Epithelial cell of proximal tubule (primary cell): ENCODE measurements around the gene MRPS27. TPM values are rescaled to one million over a fixed set of nuclear protein-coding genes. Genes with fewer than 3 reads are reported as not detected.

Source experiments
- DNase-seq: peaks from one replicate; pipeline ENCODE4 v3.0.0-alpha.2; 2011; ENCODE audit warnings: low read depth
- H3K4me3 ChIP-seq: 2 replicates; pipeline ENCODE4 v1.5.1; 2011; ENCODE audit warnings: low read depth, mild to moderate bottlenecking, low read length
- total RNA-seq: library from RNA; depleted of rRNA; stranded (reverse); fragments of >200 nt; gene quantifications from 2 replicates; pipeline ENCODE4 v1.2.3, GENCODE V29; 2015
- TF ChIP-seq, protein P1 (sequence below): conservative IDR thresholded peaks from 2 replicates; pipeline ENCODE4 v1.5.1; 2012; ENCODE audit warnings: low read depth, mild to moderate bottlenecking, low read length

Gene MRPS27
- total RNA-seq, 1 donor from 2014 or later = 54.4 TPM

DNA sequence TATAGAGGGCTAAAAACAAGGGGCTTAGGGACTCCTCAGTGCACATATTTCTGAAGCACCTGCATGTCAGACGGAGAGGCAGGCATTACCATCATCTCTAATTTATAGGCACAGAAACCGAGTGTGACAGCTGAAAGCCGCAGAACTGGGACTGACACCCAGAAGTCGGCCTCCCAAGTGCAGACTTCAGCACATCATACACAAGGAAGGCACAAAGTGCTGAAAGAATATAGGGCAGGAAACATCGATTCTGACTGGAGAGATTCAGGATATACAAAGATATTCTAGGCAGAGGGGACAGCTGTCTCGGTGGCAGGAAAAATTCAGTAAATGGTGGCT lies 11.2 kb downstream of the MRPS27 start:
- TF ChIP-seq, protein P1, sequence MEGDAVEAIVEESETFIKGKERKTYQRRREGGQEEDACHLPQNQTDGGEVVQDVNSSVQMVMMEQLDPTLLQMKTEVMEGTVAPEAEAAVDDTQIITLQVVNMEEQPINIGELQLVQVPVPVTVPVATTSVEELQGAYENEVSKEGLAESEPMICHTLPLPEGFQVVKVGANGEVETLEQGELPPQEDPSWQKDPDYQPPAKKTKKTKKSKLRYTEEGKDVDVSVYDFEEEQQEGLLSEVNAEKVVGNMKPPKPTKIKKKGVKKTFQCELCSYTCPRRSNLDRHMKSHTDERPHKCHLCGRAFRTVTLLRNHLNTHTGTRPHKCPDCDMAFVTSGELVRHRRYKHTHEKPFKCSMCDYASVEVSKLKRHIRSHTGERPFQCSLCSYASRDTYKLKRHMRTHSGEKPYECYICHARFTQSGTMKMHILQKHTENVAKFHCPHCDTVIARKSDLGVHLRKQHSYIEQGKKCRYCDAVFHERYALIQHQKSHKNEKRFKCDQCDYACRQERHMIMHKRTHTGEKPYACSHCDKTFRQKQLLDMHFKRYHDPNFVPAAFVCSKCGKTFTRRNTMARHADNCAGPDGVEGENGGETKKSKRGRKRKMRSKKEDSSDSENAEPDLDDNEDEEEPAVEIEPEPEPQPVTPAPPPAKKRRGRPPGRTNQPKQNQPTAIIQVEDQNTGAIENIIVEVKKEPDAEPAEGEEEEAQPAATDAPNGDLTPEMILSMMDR = no peak
- H3K4me3 ChIP-seq = peak overlapping the region; percentile 81
- no peak for DNase-seq

DNA sequence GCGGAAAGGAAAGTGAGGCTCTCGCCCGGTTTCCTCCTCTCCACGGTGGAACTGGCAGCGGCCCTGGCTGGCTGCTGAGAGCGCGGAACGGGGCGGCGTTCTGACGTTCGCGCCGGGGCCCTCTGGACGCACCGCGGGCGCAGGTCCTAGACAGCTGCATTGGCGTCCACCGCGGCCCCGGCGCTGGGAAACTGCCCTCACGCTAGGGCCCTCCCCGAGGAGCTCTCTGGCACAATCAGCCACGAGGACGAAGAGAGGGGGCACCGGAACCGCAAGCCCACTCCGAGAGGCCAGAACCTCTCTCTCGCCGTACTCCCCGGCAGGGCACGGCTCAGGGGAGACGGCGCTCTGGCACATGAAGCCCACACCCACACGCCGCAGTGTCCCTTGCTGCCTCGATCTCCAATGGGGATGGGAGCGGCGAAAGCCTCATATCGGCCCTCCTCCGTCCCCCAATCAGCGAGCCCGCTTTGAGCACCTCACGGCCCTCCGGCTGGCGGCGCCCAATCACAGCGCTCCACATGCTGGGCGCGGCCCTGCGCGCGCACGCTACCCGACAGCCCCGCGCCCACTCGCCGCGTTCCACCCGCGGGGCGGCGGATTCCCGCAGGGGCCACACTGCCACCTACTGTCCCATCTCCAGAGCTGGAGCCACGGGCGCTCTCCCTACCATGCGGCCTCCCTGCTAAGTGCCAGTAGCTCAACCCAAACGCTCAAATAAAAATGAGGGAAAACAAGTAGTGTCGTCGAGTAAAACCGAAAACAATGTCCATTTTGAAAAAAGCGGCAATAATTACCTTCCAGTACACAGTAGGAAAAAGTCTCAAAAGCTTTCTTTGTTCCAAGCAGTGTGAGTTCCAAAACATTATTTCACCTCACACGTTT lies 11.8 kb downstream of the MRPS27 start:
- H3K4me3 ChIP-seq = peak overlapping the region; percentile 81
- TF ChIP-seq, protein P1 = peak; percentile 86
- DNase-seq = peak; percentile 71

DNA sequence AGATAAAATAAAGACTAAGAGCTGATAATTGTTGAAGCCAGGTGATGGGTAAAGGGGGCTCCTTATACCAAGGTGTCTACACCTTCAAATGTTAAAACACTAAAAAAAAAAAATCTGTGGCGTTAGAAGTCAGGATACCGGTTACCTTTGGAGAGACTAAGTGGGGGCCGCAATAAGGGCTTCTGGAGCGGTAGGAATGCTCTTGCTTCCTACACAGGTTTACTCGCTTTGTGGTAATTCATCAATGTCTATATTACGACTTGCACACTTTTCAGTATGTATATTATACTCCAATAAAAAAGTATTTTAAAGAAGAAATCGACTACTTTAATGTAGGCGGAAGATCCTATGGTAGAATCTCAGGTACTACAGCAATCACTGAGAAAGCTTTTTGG lies 12.5 kb downstream of the MRPS27 start:
- TF ChIP-seq, protein P1 = no peak

DNA sequence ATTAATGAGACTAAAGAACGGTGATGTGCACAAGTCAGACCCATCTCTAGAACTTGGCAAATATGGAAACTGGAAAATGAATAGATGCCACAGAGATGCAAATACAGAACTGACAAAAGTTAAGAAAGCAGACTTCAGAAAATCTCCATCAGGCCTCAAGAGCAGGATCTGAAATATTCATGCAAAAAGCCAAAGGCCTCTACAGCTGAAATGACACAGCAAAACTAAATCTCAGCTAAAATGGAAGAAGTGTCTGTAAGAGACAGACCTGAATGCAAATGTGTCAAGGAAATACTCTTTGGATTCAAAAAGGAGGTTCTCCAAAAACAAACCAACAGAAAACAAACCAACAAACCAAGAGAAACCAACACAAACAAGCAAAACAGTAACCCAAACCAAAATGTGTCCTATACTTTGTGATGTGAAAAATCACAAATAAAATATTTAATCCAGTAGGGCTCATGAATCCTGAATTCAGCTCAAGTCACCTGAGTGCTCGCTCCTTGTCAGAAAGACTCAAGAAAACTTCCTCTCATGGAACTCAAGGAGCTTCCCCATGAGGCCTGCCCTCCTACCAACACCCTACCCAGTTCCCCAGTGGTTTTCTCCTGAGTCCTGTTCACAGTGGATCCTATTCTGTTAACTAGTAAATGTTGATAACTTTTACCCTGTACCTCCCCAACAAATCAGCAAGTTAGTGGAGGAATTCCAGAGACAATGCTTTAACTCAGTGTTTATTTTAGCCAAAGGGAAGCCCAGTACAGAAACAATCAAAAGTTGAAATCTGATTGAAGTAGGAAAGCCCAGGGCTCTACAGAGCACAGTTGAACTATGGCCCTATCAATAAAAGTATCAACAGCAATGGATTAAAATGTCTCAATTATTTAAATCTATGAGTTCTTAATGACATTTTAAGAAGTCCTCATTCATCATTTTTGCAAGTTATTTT lies 14.6 kb downstream of the MRPS27 start:
- H3K4me3 ChIP-seq = no peak overlapping the region
- no peak for DNase-seq
- TF ChIP-seq, protein P1 = no peak

More for the DNA sequence above, 12.5 kb downstream of the MRPS27 start:
- peak overlapping the region; percentile 81 for H3K4me3 ChIP-seq
- no peak for DNase-seq

DNA sequence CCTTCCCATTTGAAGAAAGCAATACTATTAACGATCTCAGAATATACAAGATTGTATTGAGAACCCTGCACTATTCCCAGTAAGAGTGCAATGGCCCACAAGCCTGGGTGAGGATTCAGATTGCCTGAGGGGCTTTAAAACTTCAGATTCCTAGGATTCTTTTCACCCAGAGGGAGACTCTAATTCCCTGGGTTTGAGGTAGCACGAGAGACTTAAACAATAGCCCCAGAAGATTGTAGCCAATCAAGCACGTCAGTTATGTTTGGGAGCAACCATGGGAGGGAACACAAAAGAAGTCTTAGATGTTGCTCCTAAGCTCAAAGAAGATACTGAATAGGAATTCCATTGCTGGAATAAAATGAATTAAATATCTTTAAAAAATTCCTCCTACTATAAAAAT lies 17.9 kb downstream of the MRPS27 start:
- no peak for DNase-seq
- H3K4me3 ChIP-seq = no peak overlapping the region
- TF ChIP-seq, protein P1 = no peak

DNA sequence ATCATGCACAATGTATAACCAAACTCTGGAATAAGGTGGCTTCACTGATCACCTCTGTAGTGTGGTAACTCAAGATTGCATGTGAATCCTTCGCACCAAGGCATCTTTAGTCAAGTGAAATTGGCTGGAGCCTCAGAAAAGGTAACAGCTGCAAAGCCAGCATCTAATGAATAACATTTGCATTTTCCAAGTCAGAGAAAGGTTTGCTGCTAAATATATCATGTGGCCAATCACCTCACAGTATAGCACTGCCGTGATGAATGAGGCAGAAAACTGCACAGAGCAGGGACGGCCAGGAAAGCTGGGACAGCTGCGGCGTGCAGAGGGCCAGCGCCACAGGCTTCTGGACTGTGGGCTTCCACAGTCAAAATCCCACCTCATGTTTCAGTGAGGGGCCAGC lies 18.5 kb downstream of the MRPS27 start:
- DNase-seq = no peak
- TF ChIP-seq, protein P1 = no peak
- H3K4me3 ChIP-seq = no peak overlapping the region
